ENCODE data around the gene PAQR8.
A peak's percentile ranks its signal among the peaks of the same experiment; 100 is the strongest.

The PAQR8 gene

GRCh38 chr6:52351879-52352238 is 10.1 kb upstream of the PAQR8 start:
- no peak for DNase-seq

DNA sequence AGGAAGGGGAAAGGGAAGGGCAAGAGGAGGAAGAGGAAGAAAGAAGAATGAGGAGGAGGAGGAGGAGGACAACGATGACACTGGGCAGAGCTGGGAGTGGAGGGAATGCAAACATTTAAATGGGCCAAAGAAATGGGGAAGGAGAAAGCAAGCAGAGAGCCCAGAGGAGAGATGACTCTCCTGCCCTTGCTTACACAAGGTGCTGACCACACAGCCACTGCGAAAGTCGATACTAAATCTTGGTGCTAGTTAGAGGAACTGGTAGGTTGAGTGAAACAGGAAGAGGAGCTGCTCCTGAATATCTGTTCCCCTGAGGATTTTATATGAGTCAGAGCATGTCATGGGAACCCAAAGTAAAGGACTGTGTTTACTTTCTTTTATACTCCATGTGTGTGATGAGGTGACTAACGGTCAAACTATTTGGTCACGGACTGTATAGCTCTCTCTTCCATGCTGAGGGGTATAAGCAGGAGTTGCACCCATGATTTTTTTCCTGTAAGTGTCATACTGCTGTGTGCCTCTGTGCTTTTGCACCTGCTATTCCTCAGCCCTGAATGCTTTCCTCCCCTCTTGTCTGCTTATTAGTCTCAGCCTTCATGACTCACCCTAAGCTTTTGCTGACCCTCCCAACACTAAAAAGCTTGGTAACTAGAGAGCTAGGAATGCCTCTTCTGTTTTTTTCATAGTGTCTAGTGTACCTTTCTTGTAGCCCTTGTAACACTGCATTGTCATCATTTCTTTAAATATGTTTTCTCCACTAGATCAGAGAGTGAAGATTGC is 9.5 kb upstream of the PAQR8 start:
- peak; percentile 31 for DNase-seq

DNA sequence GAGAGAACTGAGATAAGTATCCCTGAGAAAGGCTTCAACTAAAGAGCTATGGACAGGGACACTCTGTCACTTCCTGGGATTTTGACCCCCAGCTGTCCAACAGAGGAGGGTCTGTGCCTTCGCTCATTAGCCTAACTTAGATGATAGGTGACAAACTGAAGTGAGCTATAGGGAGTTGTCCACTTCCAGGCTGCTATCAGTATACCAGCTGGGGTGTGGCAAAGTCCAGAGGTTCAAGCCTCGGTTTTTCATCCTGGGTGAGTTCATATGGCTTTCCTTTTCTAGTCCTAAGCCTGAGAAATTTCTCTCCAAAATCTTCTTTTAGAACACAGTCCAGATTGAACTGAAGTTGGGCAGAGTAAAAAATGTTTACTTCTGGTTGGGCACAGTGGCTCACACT is 5.9 kb upstream of the PAQR8 start:
- no peak for DNase-seq

DNA sequence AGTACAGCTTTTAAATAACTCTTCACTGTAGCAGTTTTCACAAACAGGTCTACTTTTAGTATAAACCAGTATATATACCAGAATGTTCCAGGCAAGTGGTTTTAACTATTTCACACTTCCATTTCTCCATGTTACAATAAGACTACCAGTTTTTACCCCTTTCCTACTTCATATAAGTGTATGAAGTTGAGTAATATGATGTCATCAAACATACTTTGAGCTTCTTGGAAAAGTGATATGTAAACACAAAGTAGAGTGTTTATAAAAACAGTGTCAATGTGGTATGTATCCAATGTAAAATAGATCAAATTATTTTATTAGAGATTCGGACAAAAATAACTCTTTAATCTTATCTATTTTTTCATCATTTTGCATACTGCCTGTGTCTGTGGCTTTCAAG is 2.5 kb upstream of the PAQR8 start:
- no peak for DNase-seq

DNA sequence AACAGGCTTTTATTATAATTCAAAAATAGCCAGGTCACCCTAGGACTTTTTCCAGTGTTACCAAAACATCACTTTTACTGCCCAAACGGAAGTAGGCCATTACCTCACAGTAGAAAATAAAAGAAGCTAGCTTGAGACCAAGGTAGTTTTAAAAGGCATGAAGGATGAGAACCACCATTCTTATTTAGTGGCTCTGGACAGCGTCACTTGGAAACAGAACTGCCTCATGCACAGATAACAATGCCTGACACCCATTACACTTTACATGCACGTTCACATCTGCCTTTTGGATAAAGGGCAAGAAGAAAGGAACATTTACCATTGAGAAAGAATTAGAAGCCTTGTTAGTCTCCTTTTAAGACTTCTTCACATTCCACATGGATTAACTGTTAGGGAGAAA is 1.9 kb upstream of the PAQR8 start:
- no peak for DNase-seq

DNA sequence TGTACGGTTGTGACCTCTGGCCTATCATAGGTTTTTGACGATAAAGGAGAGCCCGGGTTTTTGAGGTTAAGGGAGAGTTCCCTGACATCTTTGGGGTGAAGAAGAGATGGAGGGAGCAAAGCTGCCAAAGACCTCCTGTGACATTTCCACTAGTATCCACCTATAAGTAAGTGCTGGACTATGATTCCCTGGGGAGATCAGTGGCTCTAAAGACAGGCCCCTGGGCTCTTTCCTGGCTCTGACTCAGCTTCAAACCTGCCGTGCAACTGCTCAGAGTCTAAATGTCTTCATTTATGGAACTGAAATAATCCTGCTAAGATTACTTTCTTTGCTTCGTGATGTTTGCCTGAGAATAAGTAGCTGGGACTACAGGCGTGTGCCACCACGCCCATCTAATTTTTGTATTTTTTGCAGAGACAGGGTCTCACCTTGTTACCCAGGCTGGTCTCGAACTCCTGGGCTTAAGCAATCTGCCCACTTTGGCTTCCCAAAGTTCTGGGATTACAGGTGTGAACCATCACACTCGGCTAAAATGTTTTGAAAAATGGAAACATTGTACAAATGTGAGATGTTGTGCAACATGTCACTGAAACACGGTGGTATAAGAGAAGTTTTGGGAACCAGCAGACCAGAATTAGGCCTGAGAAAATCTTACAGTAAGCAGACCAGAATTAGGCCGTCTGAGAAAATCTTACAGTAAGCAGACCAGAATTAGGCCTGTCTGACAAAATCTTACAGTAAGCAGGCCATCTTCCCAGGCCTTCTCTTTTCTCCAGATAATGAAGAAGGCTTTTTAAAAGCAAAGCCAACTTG is 1.1 kb upstream of the PAQR8 start:
- no peak for DNase-seq

- DNase-seq = no peak
Measured at GRCh38 chr6:52361414-52361944, 472 bp upstream of the PAQR8 start.

- DNase-seq = peak; percentile 35
Measured at GRCh38 chr6:52362443-52363227, 684 bp downstream of the PAQR8 start.

DNA sequence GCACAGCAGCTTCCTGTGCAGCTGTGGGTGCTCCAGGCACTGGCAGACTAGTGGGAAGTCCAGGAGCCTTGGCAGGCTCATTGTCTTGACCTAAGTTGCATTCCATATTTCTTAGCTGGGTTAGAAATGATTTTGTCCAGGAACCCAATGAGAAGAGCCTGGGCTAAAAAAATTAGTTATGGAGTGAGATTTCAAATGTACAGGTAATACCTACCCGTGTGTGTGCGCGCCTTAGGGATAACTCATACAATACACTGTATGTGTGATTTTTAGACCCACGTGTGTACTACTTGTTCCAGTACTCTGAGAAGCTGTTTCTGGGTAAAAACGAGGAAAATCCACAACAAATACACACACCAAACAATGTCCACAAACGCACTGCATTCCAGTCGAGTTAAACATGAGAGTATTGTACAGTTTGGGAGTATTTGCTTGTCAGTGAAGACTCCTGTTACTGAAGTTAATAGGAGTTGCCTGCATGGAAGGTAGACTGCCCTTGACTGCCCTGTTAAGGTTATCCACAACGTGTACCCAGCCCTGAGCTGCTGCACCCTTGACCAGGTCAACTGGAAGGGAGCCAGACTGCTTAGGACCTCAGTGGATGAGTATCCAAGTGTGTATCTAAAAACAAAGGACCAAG is 1.4 kb downstream of the PAQR8 start:
- DNase-seq = no peak

DNA sequence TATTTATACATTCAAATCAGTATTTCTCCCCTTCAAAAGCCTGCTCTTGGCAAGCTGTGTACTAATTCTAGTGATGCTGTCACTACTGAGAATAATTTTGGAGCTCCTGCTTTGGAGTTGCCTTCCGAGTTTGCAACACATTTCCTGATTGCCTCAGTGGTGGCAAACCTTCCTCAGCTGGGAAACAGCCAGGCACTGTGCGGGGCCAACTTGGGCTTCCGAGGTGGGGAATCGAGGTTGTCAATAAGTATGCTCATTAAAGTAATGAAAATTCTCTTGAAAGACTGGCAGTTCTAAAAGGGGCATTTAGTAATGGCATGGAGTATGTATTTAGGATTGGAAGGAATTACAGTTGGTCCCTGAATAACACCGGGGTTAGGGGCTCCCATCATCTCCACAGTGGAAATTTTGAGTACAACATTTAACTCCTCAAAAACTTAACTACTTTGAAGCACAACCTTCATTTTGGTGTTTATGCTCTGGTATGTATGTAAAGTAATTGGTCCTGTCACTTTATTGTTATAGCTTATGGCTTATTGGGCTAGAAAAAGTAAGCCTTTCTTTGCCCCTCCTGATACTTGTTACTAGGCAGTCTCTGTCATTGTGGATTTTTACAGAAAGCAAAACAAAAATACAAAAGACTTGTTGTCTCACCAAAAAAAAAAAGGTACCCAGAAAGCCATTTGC is 2.7 kb downstream of the PAQR8 start:
- DNase-seq = no peak

DNA sequence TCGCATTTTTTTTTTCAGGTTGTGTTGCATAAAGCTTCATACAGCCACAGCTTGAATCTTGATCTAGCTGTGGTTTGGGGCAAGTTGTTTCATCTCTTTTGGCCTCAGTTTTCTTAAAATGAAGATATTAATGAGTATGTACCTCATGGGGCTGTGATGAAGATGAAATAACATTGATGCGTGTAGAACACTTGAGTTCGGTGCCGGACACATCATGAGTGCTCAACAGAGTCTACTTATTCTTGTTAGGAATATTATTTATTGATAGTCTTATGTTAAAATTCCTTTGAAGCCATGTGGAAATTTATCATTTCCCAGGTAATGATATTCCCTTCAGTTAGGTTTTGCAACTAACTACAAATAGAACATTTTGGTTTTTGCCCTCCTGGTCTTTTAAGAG is 3.4 kb downstream of the PAQR8 start:
- no peak for DNase-seq

DNA sequence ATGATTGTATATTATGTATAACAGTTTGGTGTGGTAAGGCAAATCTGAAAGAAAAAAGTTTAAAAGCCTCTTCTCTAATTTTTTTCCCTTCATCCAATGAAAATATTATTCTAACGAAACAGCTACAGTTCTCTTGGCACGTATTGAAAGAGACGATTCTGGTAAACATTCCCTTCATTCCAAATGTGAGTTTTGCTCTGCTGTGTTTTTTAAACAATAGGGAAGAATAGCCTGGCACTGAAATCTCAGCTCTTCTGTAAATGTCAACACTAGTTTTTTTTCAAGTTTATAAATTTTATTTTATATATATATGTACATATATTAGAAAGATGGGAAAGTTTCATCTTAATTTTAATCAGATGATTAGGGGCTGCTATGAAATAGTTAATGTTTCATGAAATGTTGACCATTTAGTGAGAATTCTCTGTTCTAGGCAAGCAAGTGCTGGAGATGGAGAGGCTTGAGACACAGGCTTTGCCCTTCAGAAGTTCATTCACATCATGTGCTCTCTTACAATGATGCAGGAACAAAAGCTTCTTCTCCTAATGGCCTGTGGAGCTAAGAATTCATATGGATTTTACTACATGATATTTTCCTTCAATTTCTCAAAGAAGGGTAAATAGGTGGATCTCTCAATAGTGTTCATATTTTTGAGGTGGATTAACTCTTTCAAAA is 4.1 kb downstream of the PAQR8 start:
- DNase-seq = no peak

- no peak for DNase-seq
Measured at GRCh38 chr6:52368002-52368401, 6.1 kb downstream of the PAQR8 start.

GRCh38 chr6:52369234-52369633 is 7.3 kb downstream of the PAQR8 start:
- DNase-seq = no peak

DNA sequence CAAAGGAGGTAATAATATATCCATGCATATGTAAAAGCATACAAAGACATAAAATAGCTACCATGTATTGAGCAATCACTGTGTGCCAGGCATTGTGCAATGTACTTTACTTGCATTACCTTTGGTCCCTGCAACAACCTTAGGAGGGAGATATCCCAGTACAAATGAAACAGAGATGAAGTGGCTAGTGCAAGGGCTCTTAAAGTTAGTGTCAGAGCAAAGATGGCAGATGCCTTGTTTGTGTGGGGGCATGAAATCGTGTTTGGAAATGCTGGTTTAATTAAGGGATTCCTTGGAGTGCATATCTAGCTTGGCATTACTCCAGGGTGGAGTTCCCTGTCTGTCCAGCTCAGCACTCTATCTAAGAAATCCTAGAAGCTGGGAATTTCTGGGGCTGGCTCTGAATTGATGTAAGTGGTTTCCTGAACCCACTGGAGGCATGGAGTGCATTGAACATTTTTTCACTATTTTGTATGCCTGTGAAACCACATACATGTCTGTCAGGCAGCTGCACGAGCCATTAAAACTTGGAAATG is 9.8 kb downstream of the PAQR8 start:
- no peak for DNase-seq

DNA sequence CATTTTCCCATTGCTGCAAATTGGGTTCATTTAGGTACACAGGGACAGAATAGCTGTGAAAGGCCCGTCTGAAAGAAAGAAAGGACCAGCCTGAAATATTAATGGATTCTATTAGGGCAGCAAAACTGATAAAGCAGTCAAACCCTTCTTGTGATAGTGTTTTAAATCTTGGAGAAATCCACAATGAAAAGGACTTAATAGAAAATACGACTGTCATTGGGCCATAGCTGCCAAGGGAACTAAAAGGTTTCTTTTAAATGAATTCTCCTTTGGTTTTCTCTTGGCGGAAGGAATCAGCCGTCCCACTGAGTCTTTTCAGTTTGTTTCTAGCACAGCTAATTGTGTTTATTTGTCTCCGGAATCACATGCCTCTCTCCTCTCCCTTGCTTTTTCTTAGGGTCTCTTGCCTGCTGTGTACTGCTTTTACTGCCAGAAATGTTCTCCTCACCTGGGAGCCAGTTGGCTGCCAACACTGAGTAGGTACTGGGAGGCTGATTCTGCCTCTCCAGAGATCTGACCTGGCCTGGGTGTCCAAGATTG is 11.3 kb downstream of the PAQR8 start:
- no peak for DNase-seq

GRCh38 chr6:52374247-52374646 is 12.3 kb downstream of the PAQR8 start:
- DNase-seq = no peak

DNA sequence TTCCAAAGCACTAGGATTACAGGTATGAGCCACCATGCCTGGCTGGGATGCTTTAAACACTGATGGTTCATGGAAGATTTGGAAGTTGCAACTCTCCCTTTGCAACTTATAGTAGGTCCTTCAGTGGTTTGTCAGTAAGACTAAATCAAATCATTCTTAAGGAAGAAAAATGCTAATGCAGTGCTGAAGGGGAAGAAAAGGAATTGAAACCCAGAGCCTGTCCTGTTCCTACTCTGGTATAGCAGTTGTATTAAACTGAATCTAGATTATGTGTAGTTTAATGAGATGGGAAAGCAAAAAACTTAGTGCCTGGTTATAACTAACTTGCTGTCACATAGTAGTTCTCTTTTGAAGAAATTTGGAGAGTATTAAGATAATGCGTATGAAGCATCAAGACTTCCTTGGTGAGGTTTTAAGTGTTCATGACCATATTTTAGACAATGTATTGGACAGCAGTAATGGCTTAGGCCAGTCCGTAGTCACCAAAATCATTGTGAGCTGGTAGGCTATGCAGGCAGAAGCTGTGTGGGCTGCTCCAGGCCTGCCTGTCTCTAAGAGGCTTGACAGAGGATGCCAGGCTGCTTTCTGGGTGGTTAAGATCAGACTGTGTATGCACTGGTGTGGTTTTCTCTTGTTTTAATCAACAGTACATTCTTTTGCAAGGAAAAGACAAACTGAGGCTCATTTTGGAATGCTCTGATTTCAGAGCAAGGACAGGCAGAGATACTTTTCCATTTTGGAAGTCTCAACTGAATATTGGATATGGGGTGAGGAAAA is 14.0 kb downstream of the PAQR8 start:
- DNase-seq = no peak

GRCh38 chr6:52376763-52377162 is 14.8 kb downstream of the PAQR8 start:
- no peak for DNase-seq

DNA sequence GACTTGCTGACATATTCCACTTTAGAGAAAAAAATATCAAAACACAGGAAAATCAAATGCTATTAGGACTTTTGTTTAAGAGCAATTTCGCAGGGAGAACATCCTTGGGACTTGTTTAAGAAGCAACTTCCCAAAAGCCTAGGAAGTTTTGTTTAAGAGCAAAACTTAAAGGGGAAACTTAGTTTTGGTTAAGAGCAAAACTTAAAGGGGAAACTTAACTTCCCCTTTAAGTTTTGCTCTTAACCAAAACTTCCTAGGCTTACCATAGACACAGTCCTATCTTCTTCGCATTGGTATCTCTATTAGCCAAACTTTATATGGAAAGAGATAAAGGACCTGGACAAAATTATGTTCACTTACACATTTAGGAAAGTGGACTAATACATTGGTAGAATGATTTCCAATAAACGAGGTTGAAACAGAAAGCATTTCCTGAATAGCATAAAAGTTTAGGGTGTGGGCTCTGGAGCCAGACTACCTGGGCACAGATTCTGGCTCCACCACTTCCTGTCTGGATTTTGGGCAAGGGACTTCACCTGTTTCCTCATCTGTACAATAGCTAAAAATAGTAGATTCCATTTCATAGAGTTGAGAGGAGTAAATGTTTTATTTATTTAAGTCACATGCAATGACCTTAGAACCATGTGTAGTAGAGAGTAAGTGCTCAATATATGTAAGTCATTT is 15.7 kb downstream of the PAQR8 start:
- no peak for DNase-seq
